ENCODE data around the gene ATXN1. TPM values are rescaled to one million over a fixed set of nuclear protein-coding genes. Genes with fewer than 3 reads are reported as not detected.

ATXN1 gene
- total RNA-seq, 4 donors from 2014 or later = 38.7 to 78.3 (median 62.6) TPM

DNA sequence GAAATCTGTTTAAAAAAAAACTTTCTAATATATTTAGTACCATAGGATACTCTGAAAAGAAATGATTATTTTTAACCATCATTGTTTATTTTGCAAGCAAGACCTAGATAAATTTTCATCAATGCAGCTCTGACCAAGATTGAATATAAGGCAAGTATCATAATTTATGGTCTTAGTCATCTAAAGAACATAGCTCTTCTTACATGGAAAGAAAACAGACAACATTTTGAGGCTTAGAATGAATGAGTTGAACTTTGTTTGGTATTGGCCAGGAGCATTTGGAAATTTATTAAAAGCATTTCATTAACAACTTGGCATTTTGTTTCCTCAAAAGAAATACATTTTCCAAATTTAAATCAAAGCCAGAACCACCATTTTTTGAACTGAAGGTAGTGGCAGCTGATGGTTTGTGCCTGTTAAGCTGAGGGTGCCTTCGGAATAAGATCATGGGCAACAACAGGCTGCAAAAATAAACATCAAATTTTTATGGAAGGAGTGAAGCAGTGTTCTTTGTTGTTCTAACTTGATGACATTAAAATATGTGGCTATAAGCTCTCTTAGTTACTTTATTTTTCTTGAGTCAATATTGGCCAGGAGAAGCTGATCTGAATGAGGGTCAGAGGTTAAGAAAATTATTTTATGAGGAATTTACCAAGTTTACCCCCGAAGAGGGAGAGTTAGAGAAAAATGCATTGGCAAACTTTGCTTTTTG, 6.7 kb upstream of the ATXN1 start:
- H3K27ac ChIP-seq = peak overlapping the region; percentile 66 to 75 (median 68)
- no peaks in the 10 kb centered on the region for H3K36me3 ChIP-seq
- peaks cover 6 to 75% (median 30%) of the 10 kb centered on the region in 3 donors for H3K4me1 ChIP-seq
- H3K9me3 ChIP-seq = no peaks in the 10 kb centered on the region
- WGBS, 2 donors (ENCODE audit: low coverage in 1 of 2) = 46 to 47% methylated on average over 2 of the region's 2 CpGs
- H3K4me3 ChIP-seq = no peak overlapping the region
- no peak for TF ChIP-seq EP300 (IDR thresholded peaks at IDR 0.05)
- TF ChIP-seq, protein P1, sequence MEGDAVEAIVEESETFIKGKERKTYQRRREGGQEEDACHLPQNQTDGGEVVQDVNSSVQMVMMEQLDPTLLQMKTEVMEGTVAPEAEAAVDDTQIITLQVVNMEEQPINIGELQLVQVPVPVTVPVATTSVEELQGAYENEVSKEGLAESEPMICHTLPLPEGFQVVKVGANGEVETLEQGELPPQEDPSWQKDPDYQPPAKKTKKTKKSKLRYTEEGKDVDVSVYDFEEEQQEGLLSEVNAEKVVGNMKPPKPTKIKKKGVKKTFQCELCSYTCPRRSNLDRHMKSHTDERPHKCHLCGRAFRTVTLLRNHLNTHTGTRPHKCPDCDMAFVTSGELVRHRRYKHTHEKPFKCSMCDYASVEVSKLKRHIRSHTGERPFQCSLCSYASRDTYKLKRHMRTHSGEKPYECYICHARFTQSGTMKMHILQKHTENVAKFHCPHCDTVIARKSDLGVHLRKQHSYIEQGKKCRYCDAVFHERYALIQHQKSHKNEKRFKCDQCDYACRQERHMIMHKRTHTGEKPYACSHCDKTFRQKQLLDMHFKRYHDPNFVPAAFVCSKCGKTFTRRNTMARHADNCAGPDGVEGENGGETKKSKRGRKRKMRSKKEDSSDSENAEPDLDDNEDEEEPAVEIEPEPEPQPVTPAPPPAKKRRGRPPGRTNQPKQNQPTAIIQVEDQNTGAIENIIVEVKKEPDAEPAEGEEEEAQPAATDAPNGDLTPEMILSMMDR (IDR thresholded peaks at IDR 0.05) = no peak
- TF ChIP-seq POLR2A (IDR thresholded peaks at IDR 0.05) = no peak
- TF ChIP-seq POLR2AphosphoS5 (IDR thresholded peaks at IDR 0.05) = no peak
- ATAC-seq = no peak
- no peaks in the 10 kb centered on the region for H3K27me3 ChIP-seq

DNA sequence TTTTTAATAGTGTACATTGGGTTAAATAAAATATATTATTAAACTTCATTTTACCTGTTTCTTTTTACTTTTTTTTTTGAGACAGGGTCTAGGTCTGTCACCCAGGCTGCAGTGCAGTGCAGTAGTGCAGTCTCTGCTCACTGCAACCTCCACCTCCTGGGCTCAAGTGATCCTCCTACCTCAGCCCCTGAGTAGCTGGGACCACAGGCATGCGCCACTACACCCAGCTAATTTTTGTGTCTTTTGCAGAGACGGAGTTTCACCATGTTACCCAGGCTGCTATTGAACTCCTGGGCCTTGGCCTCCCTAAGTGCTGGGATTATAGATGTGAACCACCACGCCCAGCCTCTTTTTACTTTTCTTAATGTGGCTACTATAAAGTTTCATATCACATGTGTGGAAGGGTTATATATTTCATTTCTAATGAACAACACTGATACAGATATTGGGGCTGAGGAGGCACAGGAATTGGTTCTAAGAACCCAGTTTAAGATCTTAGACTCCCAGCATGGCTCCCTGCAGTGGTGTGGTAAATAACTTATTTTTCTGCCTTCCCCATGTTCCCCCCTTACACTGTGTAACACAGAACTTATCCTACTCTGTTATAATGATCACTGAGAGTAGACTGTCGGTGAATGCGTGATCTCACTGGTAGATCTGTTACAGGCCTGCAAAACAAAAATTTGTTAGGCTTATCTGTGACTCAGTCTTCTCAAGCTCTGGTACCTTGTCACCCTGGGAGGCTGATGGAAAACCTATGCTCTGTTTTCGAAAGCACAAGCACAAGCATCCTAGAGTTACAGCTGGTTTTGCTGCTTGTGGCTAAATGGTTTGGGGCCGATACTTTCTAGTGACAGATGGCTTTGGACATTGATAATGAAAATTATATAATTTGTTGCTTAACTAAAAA, 5.8 kb upstream of the ATXN1 start:
- H3K27me3 ChIP-seq = no peaks in the 10 kb centered on the region
- H3K36me3 ChIP-seq = no peaks in the 10 kb centered on the region
- H3K4me3 ChIP-seq = no peak overlapping the region
- no peaks in the 10 kb centered on the region for H3K9me3 ChIP-seq
- WGBS, 2 donors (ENCODE audit: low coverage in 1 of 2) = 87 to 97% methylated on average over 7 of the region's 7 CpGs
- TF ChIP-seq, protein P1 (IDR thresholded peaks at IDR 0.05) = no peak
- no peak for TF ChIP-seq POLR2AphosphoS5 (IDR thresholded peaks at IDR 0.05)
- TF ChIP-seq EP300 (IDR thresholded peaks at IDR 0.05) = no peak
- TF ChIP-seq POLR2A (IDR thresholded peaks at IDR 0.05) = no peak
- H3K27ac ChIP-seq = peak overlapping the region in 3 of 4 donors; percentile 2 to 66 (median 11)
- peaks cover 6 to 83% (median 30%) of the 10 kb centered on the region in 3 donors for H3K4me1 ChIP-seq
- no peak for ATAC-seq

DNA sequence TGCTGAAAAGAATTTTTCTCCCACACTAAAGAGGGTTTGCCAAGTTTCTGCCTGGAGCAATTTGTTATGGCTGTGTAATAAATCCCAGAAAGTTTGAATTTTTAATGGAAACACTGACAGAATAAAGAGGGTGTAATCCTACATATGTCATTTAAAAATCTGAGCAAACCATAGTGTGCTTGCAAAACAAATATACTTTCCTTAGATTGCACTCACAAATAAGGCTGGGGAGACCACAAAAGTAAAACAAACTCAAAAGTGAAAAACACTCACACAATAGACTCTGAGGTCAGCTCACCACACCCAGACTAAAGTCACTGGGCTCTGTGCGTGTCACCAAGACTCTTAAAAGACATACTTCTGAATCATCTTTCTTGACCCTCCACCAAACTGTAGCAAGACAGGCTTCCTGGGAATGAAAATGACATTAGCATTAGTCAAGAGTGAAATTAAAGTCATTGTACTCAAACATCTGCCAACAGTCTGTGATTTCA, 4.8 kb upstream of the ATXN1 start:
- Histone ChIP-seq H3K27ac (peak overlapping the region in 1 of 4 donors; percentile 8), H3K36me3 (no peaks in the 10 kb centered on the region), H3K4me1 (peaks cover 6 to 81% (median 30%) of the 10 kb centered on the region in 3 donors), H3K4me3 (no peak overlapping the region), H3K27me3 (no peaks in the 10 kb centered on the region), H3K9me3 (no peaks in the 10 kb centered on the region)
- ATAC-seq = no peak
- TF ChIP-seq, protein P1 (IDR thresholded peaks at IDR 0.05) = no peak
- TF ChIP-seq POLR2AphosphoS5 (IDR thresholded peaks at IDR 0.05) (no peak), EP300 (IDR thresholded peaks at IDR 0.05) (no peak), POLR2A (IDR thresholded peaks at IDR 0.05) (no peak)
- 31 to 33% methylated on average over 1 of the region's 1 CpG for WGBS, 2 donors (ENCODE audit: low coverage in 1 of 2)

DNA sequence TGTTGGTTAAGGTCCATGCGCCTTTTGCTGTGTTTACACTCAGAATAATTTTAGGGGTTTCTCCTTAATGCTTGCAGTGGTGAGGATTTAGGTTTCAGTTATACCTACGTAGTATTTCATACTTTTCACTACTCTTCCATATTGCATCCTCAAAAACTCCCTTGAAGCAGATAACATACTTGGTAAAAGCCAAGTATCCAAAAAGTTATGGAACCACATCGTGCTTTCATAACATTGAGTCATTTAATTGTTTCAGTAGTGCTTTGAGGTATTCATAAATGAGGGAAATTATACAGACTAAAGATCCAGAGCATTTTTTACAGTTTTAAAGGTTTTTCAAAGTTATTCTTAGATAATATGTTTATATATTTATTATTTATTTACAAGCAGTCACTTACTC, 4.0 kb upstream of the ATXN1 start:
- Histone ChIP-seq H3K4me1 (peaks cover 6 to 73% (median 28%) of the 10 kb centered on the region in 3 donors), H3K27ac (no peak overlapping the region), H3K9me3 (no peaks in the 10 kb centered on the region), H3K27me3 (no peaks in the 10 kb centered on the region), H3K36me3 (no peaks in the 10 kb centered on the region), H3K4me3 (no peak overlapping the region)
- TF ChIP-seq, protein P1 (IDR thresholded peaks at IDR 0.05) = no peak
- TF ChIP-seq POLR2AphosphoS5 (IDR thresholded peaks at IDR 0.05) (no peak), EP300 (IDR thresholded peaks at IDR 0.05) (no peak), POLR2A (IDR thresholded peaks at IDR 0.05) (no peak)
- 77 to 82% methylated on average over 2 to 3 of the region's 3 CpGs for WGBS, 2 donors (ENCODE audit: low coverage in 1 of 2)
- no peak for ATAC-seq

Data from gastroesophageal sphincter (tissue), 4 donors.